Fibroblast of lung (primary cell): Measurements from ENCODE around the gene TSPYL4. TPM values are rescaled to one million over a fixed set of nuclear protein-coding genes. Genes with fewer than 3 reads are reported as not detected.
A peak's percentile ranks its signal among the peaks of the same experiment; 100 is the strongest.

ENCODE experiments used
- DNase-seq, 2 donors: peaks; one replicate each; pipeline versions ENCODE4 v3.0.0 to v3.0.0-alpha.2; 2010; ENCODE audit warnings: low read depth in 2 of 2
- H2AFZ ChIP-seq: 2 replicates; pipeline ENCODE4 v1.5.1; 2012; ENCODE audit warnings: low read length, control low read depth, inconsistent platforms
- H3K27ac ChIP-seq: 2 replicates; pipeline ENCODE4 v1.5.1; 2011; ENCODE audit warnings: low read length, control low read depth; ENCODE audit not compliant: insufficient read depth
- H3K27me3 ChIP-seq: 2 replicates; pipeline ENCODE4 v1.5.1; 2011; ENCODE audit warnings: mild to moderate bottlenecking, low read length; ENCODE audit not compliant: control insufficient read depth, insufficient read depth
- H3K36me3 ChIP-seq: 2 replicates; pipeline ENCODE4 v1.5.1; 2011; ENCODE audit warnings: low read length; ENCODE audit not compliant: control insufficient read depth, insufficient read depth
- H3K4me1 ChIP-seq: 2 replicates; pipeline ENCODE4 v1.5.1; 2011; ENCODE audit warnings: low read length; ENCODE audit not compliant: control insufficient read depth, insufficient read depth; ENCODE audit errors: extremely low read depth
- H3K4me2 ChIP-seq: 2 replicates; pipeline ENCODE4 v1.5.1; 2011; ENCODE audit warnings: low read length, control low read depth; ENCODE audit not compliant: insufficient read depth; ENCODE audit errors: extremely low read depth
- H3K4me3 ChIP-seq, 4 experiments: fragments of 200-600 bp in 1 of 4; sonication (generic) in 1 of 4; replicated peaks in 1 of 4; 2 replicates each; pipeline ENCODE4 v1.5.1; 2011 to 2016; ENCODE audit warnings: low read length in 4 of 4, low read depth in 3 of 4, mild to moderate bottlenecking in 3 of 4, control low read depth in 2 of 4, inconsistent platforms in 1 of 4, mixed read lengths in 1 of 4; ENCODE audit not compliant: insufficient read depth in 1 of 4; ENCODE audit errors: control extremely low read depth in 1 of 4
- H3K79me2 ChIP-seq: 2 replicates; pipeline ENCODE4 v1.5.1; 2012; ENCODE audit warnings: mild to moderate bottlenecking, low read length, inconsistent platforms; ENCODE audit not compliant: control insufficient read depth, insufficient read depth
- H3K9ac ChIP-seq: 2 replicates; pipeline ENCODE4 v1.5.1; 2011; ENCODE audit warnings: mild to moderate bottlenecking, low read length, control low read depth; ENCODE audit not compliant: insufficient read depth
- H3K9me3 ChIP-seq: 2 replicates; pipeline ENCODE4 v1.5.1; 2012; ENCODE audit warnings: low read depth, low read length; ENCODE audit not compliant: control insufficient read depth, insufficient read depth
- H4K20me1 ChIP-seq: 2 replicates; pipeline ENCODE4 v1.5.1; 2011; ENCODE audit warnings: low read length; ENCODE audit not compliant: control insufficient read depth, insufficient read depth; ENCODE audit errors: extremely low read depth
- EZH2 ChIP-seq: IDR thresholded peaks from 2 replicates; pipeline ENCODE4 v1.5.1; 2012; ENCODE audit warnings: low read length, control low read depth, mild to moderate bottlenecking; ENCODE audit errors: missing control alignments
- polyA plus RNA-seq, 2 donors: library from polyadenylated mRNA; depleted of rRNA in 1 of 2; stranded (reverse) in 1 of 2; unstranded in 1 of 2; fragments of >200 nt; gene quantifications; 2 replicates each; pipeline ENCODE4 v1.2.1, GENCODE V29; 2011 to 2012; ENCODE audit warnings: missing spikeins in 1 of 2
- total RNA-seq: library from RNA; depleted of rRNA; stranded (reverse); fragments of >200 nt; gene quantifications from 2 replicates; pipeline ENCODE4 v1.2.1, GENCODE V29; 2014
- TF ChIP-seq, protein P1 (sequence below), 2 donors: IDR thresholded peaks in 1 of 2; conservative IDR thresholded peaks in 1 of 2; 1 replicate in 1 of 2; 2 replicates in 1 of 2; pipeline ENCODE4 v1.5.1; 2011 to 2012; ENCODE audit warnings: low read length in 2 of 2, control low read depth in 1 of 2, inconsistent platforms in 1 of 2, low read depth in 1 of 2, mild to moderate bottlenecking in 1 of 2

TSPYL4 gene
- total and polyA plus RNA-seq, 2 donors (not counting 1 experiment from before 2014, with no cell fraction given), result 5.3 to 25.0 TPM

DNA sequence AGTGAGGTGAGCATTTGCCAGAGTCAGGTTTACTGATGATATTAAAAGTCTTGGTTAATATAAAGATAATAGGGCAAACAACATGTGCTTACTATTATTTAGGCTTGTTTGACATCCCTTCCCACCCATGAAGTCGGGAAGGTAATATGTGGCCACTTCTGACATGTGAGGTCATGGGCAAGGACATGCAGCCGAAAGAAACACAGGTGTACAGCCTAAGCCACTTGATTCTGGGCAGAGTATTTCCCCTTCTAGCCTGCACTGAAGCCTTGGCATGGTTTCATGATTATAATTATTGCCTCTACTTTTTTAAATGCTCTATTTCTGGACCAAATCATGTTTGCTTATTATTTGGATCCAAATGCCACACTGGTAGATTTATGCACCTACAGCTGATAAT is 52.3 kb downstream of the TSPYL4 start:
- H3K9ac ChIP-seq, result no peak overlapping the region
- H3K4me3 ChIP-seq, result no peak overlapping the region
- no peaks in the 10 kb centered on the region for H3K27me3 ChIP-seq
- H3K36me3 ChIP-seq, result no peaks in the 10 kb centered on the region
- no peak for DNase-seq
- H2AFZ ChIP-seq, result no peak overlapping the region
- no peaks in the 10 kb centered on the region for H4K20me1 ChIP-seq
- H3K27ac ChIP-seq, result no peak overlapping the region
- no peak for TF ChIP-seq EZH2
- TF ChIP-seq, protein P1, sequence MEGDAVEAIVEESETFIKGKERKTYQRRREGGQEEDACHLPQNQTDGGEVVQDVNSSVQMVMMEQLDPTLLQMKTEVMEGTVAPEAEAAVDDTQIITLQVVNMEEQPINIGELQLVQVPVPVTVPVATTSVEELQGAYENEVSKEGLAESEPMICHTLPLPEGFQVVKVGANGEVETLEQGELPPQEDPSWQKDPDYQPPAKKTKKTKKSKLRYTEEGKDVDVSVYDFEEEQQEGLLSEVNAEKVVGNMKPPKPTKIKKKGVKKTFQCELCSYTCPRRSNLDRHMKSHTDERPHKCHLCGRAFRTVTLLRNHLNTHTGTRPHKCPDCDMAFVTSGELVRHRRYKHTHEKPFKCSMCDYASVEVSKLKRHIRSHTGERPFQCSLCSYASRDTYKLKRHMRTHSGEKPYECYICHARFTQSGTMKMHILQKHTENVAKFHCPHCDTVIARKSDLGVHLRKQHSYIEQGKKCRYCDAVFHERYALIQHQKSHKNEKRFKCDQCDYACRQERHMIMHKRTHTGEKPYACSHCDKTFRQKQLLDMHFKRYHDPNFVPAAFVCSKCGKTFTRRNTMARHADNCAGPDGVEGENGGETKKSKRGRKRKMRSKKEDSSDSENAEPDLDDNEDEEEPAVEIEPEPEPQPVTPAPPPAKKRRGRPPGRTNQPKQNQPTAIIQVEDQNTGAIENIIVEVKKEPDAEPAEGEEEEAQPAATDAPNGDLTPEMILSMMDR (conservative IDR thresholded peaks at IDR 0.05 in 1 of 2, IDR thresholded peaks at IDR 0.05 in 1 of 2; ENCODE audit: low read depth in 1 of 2, low read length in 2 of 2), result no peak
- H3K4me1 ChIP-seq, result no peaks in the 10 kb centered on the region
- no peaks in the 10 kb centered on the region for H3K79me2 ChIP-seq
- H3K9me3 ChIP-seq, result no peaks in the 10 kb centered on the region
- H3K4me2 ChIP-seq, result no peak overlapping the region

DNA sequence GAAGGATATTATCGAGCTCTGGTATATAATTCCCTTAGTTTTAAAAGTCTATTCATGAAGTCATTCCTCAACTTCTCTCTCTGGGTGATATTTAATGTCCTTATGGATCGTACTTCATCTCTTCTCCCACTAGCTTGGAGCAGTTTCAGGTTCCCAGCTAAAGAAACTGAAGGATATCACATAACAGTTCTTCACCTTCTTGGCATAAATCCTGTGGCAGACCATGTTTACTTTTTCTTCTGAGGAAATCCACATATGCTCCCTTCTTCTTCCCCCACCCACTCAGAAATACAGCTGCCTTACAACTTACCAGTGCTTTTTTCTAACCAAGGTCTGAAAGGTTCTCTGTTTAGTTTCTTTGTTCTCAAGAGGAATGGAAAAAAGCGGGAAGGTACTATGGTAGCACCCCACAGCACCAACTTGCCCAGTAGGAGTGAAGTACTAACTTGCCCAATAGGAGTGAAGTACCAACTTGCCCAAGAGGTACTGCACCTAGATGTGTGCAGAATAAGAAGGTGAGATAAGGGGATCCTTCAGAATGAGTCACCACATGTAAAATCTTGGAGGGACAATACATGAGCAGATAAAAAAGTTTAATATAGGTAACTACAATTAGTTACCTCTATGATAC is 53.1 kb downstream of the TSPYL4 start:
- DNase-seq, result peak; percentile 62 to 78
- Histone ChIP-seq H3K79me2 (no peaks in the 10 kb centered on the region), H3K9me3 (no peaks in the 10 kb centered on the region), H4K20me1 (no peaks in the 10 kb centered on the region), H3K36me3 (no peaks in the 10 kb centered on the region), H3K4me1 (no peaks in the 10 kb centered on the region), H2AFZ (no peak overlapping the region), H3K4me2 (no peak overlapping the region), H3K27me3 (no peaks in the 10 kb centered on the region), H3K9ac (no peak overlapping the region), H3K27ac (no peak overlapping the region), H3K4me3 (no peak overlapping the region)
- TF ChIP-seq, protein P1 (conservative IDR thresholded peaks at IDR 0.05 in 1 of 2, IDR thresholded peaks at IDR 0.05 in 1 of 2; ENCODE audit: low read depth in 1 of 2, low read length in 2 of 2), result no peak
- no peak for TF ChIP-seq EZH2

Other genes with a start within 250 kb of the TSPYL4 start
- gene FRK, start 193.2 kb downstream of the TSPYL4 start, total RNA-seq, result 0.33 and 0.77 TPM in 2 replicates
- 0.18 and 0.21 TPM in 2 replicates for gene FRK, start 193.2 kb downstream of the TSPYL4 start, polyA plus RNA-seq
- gene NT5DC1, start 153.2 kb downstream of the TSPYL4 start, total RNA-seq, result 5.6 and 8.1 TPM in 2 replicates
- gene NT5DC1, start 153.2 kb downstream of the TSPYL4 start, polyA plus RNA-seq, result 17.9 and 20.0 TPM in 2 replicates
- gene COL10A1, start 127.9 kb downstream of the TSPYL4 start, total RNA-seq, result 1.3 and 40.1 TPM in 2 replicates
- gene COL10A1, start 127.9 kb downstream of the TSPYL4 start, polyA plus RNA-seq, result 17.3 and 82.1 TPM in 2 replicates
- gene TSPYL1, start 25.9 kb upstream of the TSPYL4 start, total RNA-seq, result 83.0 and 93.0 TPM in 2 replicates
- gene TSPYL1, start 25.9 kb upstream of the TSPYL4 start, polyA plus RNA-seq, result 73.6 and 82.0 TPM in 2 replicates
- 89.2 and 106 TPM in 2 replicates for gene DSE, start 116.9 kb upstream of the TSPYL4 start, total RNA-seq
- gene DSE, start 116.9 kb upstream of the TSPYL4 start, polyA plus RNA-seq, result 29.0 and 71.0 TPM in 2 replicates
- 0.33 and 1.0 TPM in 2 replicates for gene CALHM6, start 207.3 kb upstream of the TSPYL4 start, total RNA-seq
- 0.18 and 1.3 TPM in 2 replicates for gene CALHM6, start 207.3 kb upstream of the TSPYL4 start, polyA plus RNA-seq